Central memory CD8-positive, alpha-beta T cell (primary cell): ENCODE results near the gene ATOX1.
"Not testable (repeated sequence)": the region's sequence is repeated elsewhere in the genome, so short reads cannot be mapped to it uniquely, and the experiment has no call there.

Experiments
- ATAC-seq: fragments of 150-1000 bp; cut with Tn5 transposase; replicated peaks from 2 replicates; pipeline ENCODE4 v1.10.0; 2022; ENCODE audit warnings: mild to moderate bottlenecking, moderate FRiP score, moderate number of reproducible peaks; ENCODE audit not compliant: poor library complexity, severe bottlenecking; ENCODE audit errors: extremely low read depth
- DNase-seq, 2 donors: peaks; one replicate each; pipeline ENCODE4 v3.0.0; 2021; ENCODE audit warnings: low spot score in 2 of 2
- H3K27ac Mint-ChIP-seq: one replicate; pipeline ENCODE4 v1.8.0; 2022; ENCODE audit warnings: low read depth, mild to moderate bottlenecking, moderate library complexity, mixed read lengths
- H3K27me3 Mint-ChIP-seq: one replicate; pipeline ENCODE4 v1.8.0; 2022; ENCODE audit warnings: mixed read lengths
- H3K36me3 Mint-ChIP-seq: one replicate; pipeline ENCODE4 v1.8.0; 2022; ENCODE audit warnings: mild to moderate bottlenecking, moderate library complexity, mixed read lengths; ENCODE audit not compliant: insufficient read depth
- H3K4me1 Mint-ChIP-seq: one replicate; pipeline ENCODE4 v1.8.0; 2022; ENCODE audit warnings: mixed read lengths
- H3K4me3 Mint-ChIP-seq: one replicate; pipeline ENCODE4 v1.8.0; 2022; ENCODE audit warnings: mild to moderate bottlenecking, moderate library complexity, mixed read lengths
- H3K9me3 Mint-ChIP-seq: one replicate; pipeline ENCODE4 v1.8.0; 2022; ENCODE audit warnings: mixed read lengths

ATOX1 gene

GRCh38 chr5:151699071-151699901 lies 59.1 kb downstream of the ATOX1 start:
- Mint-ChIP-seq H3K4me3 (no peak overlapping the region), H3K27ac (no peak overlapping the region), H3K27me3 (peaks cover 21% of the 10 kb centered on the region), H3K4me1 (no peaks in the 10 kb centered on the region), H3K36me3 (no peaks in the 10 kb centered on the region), H3K9me3 (no peaks in the 10 kb centered on the region)
- DNase-seq (no peak), ATAC-seq (no peak)

GRCh38 chr5:151698081-151698480 lies 60.4 kb downstream of the ATOX1 start:
- not testable (repeated sequence) for DNase-seq, H3K27ac Mint-ChIP-seq, ATAC-seq, H3K4me1 Mint-ChIP-seq, H3K36me3 Mint-ChIP-seq, H3K9me3 Mint-ChIP-seq, H3K4me3 Mint-ChIP-seq
- peaks cover 21% of the 10 kb centered on the region for H3K27me3 Mint-ChIP-seq

- ATAC-seq (no peak), DNase-seq (no peak)
- H3K4me3 Mint-ChIP-seq: no peak overlapping the region
- H3K27me3 Mint-ChIP-seq: peaks cover 21% of the 10 kb centered on the region
- H3K4me1 Mint-ChIP-seq: no peaks in the 10 kb centered on the region
- no peaks in the 10 kb centered on the region for H3K9me3 Mint-ChIP-seq
- H3K36me3 Mint-ChIP-seq: no peaks in the 10 kb centered on the region
- no peak overlapping the region for H3K27ac Mint-ChIP-seq
Observed at GRCh38 chr5:151697452-151697851, 61.0 kb downstream of the ATOX1 start.

- ATAC-seq (no peak), DNase-seq (no peak)
- H3K9me3 Mint-ChIP-seq: no peaks in the 10 kb centered on the region
- no peaks in the 10 kb centered on the region for H3K4me1 Mint-ChIP-seq
- H3K36me3 Mint-ChIP-seq: no peaks in the 10 kb centered on the region
- no peak overlapping the region for H3K27ac Mint-ChIP-seq
- H3K27me3 Mint-ChIP-seq: peaks cover 21% of the 10 kb centered on the region
- no peak overlapping the region for H3K4me3 Mint-ChIP-seq
Observed at GRCh38 chr5:151696470-151697061, 61.9 kb downstream of the ATOX1 start.

- peaks cover 21% of the 10 kb centered on the region for H3K27me3 Mint-ChIP-seq
- ATAC-seq (no peak), DNase-seq (no peak)
- no peak overlapping the region for H3K4me3 Mint-ChIP-seq
- H3K4me1 Mint-ChIP-seq: no peaks in the 10 kb centered on the region
- no peak overlapping the region for H3K27ac Mint-ChIP-seq
- H3K9me3 Mint-ChIP-seq: no peaks in the 10 kb centered on the region
- no peaks in the 10 kb centered on the region for H3K36me3 Mint-ChIP-seq
Observed at GRCh38 chr5:151695464-151695863, 63.0 kb downstream of the ATOX1 start.

GRCh38 chr5:151694035-151694485 lies 64.4 kb downstream of the ATOX1 start:
- no peak overlapping the region for H3K4me3 Mint-ChIP-seq
- DNase-seq (no peak), ATAC-seq (no peak)
- no peak overlapping the region for H3K27ac Mint-ChIP-seq
- no peaks in the 10 kb centered on the region for H3K4me1 Mint-ChIP-seq
- no peaks in the 10 kb centered on the region for H3K36me3 Mint-ChIP-seq
- H3K9me3 Mint-ChIP-seq: no peaks in the 10 kb centered on the region
- H3K27me3 Mint-ChIP-seq: peaks cover 17% of the 10 kb centered on the region
